GDM1 (cell line): ENCODE data around the gene PLEK2.
"Not testable (repeated sequence)": the region's sequence is repeated elsewhere in the genome, so short reads cannot be mapped to it uniquely, and the experiment has no call there.

Experiments used
- DNase-seq: peaks from one replicate; lab custom pipeline; 2025; lab: John Stamatoyannopoulos, UW

Gene PLEK2

GRCh38 chr14:67411820-67412421, at the start of gene PLEK2:
Gene PLEK2 (minus strand): TSS chr14:67412165. CDS start chr14:67412059, 106 bp downstream.
- DNase-seq: no peak

DNA sequence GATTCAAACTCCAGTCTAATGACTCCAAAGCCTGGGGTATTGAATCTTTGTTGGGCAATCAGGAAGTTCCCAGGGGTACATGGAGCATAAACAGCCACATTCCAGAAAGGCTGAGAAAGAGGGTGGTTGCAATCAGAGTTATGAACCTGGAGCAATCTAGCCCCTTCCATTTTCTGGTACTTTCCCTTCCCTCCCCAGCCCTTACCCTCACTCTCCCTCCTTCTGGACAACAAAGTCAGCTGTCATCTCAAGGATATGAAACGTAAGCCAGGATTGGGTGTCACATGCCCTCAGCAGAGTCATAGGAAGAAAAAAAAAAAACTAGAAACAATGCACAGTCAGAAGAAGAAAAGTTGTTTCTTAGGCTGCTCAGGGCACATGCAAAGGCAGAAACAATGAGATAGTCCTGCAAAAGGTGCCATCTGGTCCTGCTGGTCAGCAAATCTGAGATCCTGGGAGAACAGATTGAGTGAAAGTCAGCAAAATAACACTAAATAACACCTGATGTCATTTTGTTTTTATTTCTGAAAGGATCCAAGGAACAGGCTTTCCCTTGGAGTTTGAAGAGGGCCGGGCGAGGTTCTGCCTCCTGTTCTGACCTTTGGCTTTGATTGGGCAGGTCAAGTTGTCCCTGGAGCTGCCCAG, 49.5 kb upstream of the PLEK2 start:
- no peak for DNase-seq

- DNase-seq: no peak
Measured at GRCh38 chr14:67459336-67459735, 47.4 kb upstream of the PLEK2 start.

DNA sequence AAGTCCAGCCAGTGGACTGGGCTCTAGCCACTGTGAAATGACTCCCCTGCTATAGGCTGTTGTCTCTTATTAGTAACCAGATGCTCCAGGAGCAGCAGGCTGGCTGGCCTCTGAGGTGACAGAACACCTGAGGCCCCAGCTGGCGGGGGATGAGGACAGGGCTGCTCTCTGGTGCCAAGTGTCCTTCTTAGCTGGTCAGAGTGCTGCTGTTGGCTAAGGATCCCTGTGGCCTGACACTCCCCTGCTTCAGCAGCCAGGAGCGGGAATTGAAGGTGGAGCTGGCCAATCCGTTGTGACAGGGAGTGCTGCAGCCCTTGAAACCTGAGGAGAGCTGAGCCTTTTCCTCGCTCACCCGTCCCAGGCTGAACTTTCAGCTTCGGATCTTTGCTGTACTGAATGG, 45.8 kb upstream of the PLEK2 start:
- DNase-seq: no peak

GRCh38 chr14:67456732-67457131, 44.8 kb upstream of the PLEK2 start:
- no peak for DNase-seq

- DNase-seq: no peak
Measured at GRCh38 chr14:67453575-67454300, 41.8 kb upstream of the PLEK2 start.

GRCh38 chr14:67451667-67452066, 39.7 kb upstream of the PLEK2 start:
- DNase-seq: not testable (repeated sequence)

GRCh38 chr14:67449096-67449495, 37.1 kb upstream of the PLEK2 start:
- DNase-seq: no peak

- DNase-seq: no peak
Measured at GRCh38 chr14:67447033-67447381, 35.0 kb upstream of the PLEK2 start.

DNA sequence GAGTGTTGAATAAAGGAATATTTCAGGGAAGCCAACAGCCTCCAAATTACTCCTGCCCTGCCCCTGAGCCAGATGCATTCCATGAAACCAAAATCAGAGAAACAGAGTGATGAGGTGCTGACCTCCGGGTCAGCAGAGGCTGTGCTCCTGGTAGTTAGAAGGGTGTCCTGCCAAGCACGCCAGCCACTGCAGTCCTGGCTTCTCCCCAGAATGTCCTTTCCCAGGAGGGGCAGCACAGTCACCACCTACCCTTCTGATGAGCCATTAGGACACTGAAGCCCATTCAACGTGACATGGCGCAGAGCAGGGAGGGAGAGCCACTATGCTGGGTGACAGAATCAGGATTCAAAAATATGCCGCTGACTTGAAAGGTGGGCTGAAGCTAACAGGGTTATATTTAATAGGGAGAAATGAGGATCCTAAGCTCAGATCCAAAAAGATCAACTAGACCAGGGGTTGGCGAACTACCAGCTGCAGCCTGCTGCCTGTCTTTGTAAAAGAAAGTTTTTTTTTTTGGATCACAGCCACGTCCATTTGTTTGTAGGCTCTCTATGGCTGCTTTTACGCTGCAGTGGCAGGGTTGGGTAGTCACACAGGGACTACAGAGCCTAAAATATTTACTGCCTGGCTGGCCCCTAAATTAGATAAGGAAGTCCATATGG, 34.5 kb upstream of the PLEK2 start:
- DNase-seq: no peak

GRCh38 chr14:67444395-67444794, 32.4 kb upstream of the PLEK2 start:
- no peak for DNase-seq

- no peak for DNase-seq
Measured at GRCh38 chr14:67442139-67442906, 30.4 kb upstream of the PLEK2 start.

- DNase-seq: no peak
Measured at GRCh38 chr14:67441672-67442071, 29.7 kb upstream of the PLEK2 start.

GRCh38 chr14:67441256-67441655, 29.3 kb upstream of the PLEK2 start:
- no peak for DNase-seq

DNA sequence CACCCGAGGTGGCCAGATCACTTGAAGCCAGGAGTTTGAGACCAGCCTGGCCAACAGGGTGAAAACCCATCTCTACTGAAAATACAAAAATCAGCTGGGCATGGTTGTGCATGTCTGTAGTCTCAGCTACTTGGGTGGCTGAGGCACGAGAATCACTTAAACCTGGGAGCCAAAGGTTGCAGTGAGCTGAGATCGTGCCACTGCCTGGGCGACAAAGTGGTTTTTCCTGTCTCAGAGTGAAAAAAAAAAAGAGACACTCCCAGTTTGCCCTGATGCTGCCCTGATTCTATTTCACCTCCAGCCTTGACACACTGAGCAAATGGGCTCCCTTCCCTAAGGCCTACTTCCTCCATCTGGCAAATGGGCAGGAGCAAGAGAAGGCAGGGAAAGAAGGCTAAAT, 28.5 kb upstream of the PLEK2 start:
- DNase-seq: no peak

DNA sequence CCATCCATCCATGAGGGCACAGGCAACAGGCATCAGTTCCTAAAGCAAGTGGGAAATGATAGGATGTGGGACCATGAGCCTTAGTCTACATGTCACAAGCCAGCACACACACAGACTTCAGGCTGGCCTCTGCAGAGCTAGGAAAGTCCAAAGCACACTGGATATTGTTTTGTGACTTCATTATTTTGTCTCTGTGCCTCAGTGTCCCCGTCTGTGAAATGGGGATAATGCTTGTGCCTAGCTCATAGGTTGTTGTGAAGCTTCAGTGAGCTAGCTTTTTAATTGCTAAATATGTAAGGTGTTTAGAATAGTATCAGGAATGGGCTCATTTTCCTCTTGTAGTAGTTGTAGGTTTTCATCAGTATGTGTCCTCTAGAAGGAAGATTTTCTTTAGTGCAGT, 27.0 kb upstream of the PLEK2 start:
- no peak for DNase-seq

- DNase-seq: no peak
Measured at GRCh38 chr14:67436006-67436866, 24.3 kb upstream of the PLEK2 start.

- DNase-seq: no peak
Measured at GRCh38 chr14:67435603-67436002, 23.6 kb upstream of the PLEK2 start.

DNA sequence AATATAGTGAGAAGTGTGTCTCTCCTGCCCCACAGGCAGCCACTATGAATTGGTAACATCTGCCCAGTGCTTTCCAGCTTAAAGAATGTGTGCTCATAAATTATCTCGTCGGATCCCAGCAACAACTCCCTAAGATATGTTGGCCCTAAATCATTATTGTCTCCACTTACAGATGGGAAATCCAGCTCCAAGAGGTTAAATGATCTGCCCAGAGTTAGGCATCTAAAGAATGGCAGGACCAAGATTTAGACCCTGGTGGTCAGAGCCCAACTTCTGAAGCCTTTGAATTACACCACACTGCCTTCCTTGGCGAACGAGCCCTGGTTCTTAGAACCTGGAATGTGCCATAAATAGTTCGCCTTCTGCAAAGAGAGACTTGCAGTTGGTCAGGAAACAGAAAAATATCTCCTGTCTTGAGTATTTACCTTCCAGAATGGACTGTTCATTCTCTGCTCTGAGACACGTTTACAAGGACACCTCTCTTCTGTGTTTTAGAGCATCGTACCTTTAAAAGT, 20.1 kb upstream of the PLEK2 start:
- no peak for DNase-seq

- DNase-seq: no peak
Measured at GRCh38 chr14:67429510-67430205, 17.7 kb upstream of the PLEK2 start.
